HG03103 (cell line): ENCODE data around the gene SLC6A1.
"Not testable (repeated sequence)": the region's sequence is repeated elsewhere in the genome, so short reads cannot be mapped to it uniquely, and the experiment has no call there.

Experiments used
- ATAC-seq: cut with Tn5 transposase; IDR thresholded peaks from one replicate; pipeline ENCODE4 v1.9.1; 2021; ENCODE audit warnings: low read depth; ENCODE audit not compliant: unreplicated experiment

The SLC6A1 gene

GRCh38 chr3:11056531-11057050 lies 64.0 kb downstream of the SLC6A1 start:
- no peak for ATAC-seq

- no peak for ATAC-seq
These were observed 65.1 kb downstream of the SLC6A1 start for GRCh38 chr3:11057655-11058054.

GRCh38 chr3:11059090-11059798 lies 66.7 kb downstream of the SLC6A1 start:
- no peak for ATAC-seq

DNA sequence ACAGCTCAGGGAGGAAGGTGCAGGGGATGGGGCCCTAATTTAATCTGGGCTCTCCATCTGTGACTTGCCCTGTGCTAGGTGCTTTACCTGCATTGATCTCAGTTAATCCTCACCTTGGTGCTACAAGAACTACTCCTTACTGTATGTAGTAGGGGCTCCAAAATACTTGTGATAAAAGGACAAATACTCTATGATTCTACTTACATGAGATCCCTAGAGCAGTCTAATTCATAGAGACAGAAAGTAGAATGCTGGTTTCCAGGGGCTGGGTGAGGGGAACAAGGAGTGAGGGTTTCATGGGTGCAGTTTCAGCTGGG lies 67.2 kb downstream of the SLC6A1 start:
- ATAC-seq = no peak

DNA sequence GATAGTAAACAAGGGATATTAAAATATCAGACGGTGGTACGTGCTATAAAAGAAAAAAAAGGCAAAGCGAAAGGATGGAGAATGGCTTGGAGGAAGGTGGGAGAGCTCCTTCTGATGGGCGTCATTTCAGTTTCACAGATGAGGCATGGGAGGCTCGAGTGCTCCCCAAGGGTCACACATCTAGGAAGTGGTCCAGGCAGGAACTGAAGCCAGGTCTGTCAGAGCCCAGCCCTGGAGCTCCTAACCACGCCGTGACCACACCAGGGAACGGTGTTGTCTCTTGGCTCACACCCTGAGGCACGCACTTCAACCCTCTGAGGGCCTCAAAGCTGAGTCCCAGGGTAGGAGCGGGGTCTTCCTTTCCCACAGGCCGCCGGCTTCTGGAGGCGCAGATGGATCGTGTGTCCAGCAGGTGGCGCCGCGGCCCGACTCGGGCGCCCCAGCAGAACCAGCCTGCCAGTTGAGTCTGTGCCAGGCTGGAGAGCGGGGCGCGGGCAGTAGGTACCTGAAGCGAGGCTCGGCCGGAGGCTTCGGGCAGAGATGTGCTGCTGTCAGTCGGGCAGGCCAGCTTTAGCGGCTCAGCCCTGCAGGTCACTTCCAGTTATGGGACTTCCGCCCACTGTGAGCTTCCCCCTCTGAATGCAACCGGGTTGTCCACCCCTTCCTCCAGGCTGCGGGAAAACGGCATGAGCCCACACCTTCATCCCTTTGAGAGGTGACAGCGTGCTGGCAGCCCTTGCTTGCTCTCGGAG lies 68.1 kb downstream of the SLC6A1 start:
- no peak for ATAC-seq

- not testable (repeated sequence) for ATAC-seq
These were observed 68.8 kb downstream of the SLC6A1 start for GRCh38 chr3:11061268-11061871.

DNA sequence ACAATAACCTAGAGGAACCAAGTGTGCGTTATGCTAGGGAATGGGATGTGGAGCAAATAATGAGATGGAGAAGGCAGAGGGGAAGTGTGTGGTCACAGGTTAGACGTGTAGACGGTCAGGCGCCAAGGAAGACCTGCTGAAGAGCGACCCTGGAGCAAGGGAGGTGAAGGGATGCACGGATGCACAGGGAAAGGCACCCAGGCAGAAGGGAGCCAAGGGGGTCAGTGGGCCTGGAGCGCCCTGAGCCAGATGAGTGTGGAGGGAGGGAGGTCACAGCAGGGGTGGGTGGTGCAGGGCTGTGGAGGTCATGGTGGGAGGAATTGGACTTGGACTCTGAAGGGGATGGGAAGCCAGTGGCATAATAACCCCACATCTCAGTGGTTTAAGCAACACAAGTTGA lies 70.2 kb downstream of the SLC6A1 start:
- ATAC-seq = no peak

GRCh38 chr3:11071096-11071755 lies 78.7 kb downstream of the SLC6A1 start:
- ATAC-seq = no peak

GRCh38 chr3:11072631-11073030 lies 80.1 kb downstream of the SLC6A1 start:
- no peak for ATAC-seq

GRCh38 chr3:11074011-11074410 lies 81.5 kb downstream of the SLC6A1 start:
- no peak for ATAC-seq

DNA sequence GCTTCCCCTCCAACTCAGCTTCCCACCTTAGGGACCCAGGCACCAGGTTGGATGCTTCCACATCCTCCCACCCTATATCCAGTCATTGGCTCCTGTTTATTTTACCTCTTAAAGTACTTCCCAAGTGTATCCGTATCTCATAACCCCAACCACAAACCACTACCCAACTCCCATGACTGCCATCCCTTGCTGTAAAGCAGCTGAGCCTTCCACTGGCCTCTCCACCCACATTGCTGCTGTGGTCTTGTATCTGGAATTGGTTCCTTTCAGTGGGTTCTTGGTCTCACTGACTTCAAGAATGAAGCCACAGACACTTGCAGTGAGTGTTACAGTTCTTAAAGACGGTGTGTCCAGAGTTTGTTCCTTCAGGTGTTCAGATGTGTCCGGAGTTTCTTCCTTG lies 81.9 kb downstream of the SLC6A1 start:
- ATAC-seq = no peak

- not testable (repeated sequence) for ATAC-seq
These were observed 82.6 kb downstream of the SLC6A1 start for GRCh38 chr3:11075122-11075521.

- no peak for ATAC-seq
These were observed 84.2 kb downstream of the SLC6A1 start for GRCh38 chr3:11076711-11077110.

GRCh38 chr3:11077466-11077865 lies 84.9 kb downstream of the SLC6A1 start:
- no peak for ATAC-seq

GRCh38 chr3:11078826-11079515 lies 86.4 kb downstream of the SLC6A1 start:
- ATAC-seq = no peak

GRCh38 chr3:11080492-11080891 lies 87.9 kb downstream of the SLC6A1 start:
- ATAC-seq = no peak

GRCh38 chr3:11084098-11084497 lies 91.5 kb downstream of the SLC6A1 start:
- ATAC-seq = no peak

DNA sequence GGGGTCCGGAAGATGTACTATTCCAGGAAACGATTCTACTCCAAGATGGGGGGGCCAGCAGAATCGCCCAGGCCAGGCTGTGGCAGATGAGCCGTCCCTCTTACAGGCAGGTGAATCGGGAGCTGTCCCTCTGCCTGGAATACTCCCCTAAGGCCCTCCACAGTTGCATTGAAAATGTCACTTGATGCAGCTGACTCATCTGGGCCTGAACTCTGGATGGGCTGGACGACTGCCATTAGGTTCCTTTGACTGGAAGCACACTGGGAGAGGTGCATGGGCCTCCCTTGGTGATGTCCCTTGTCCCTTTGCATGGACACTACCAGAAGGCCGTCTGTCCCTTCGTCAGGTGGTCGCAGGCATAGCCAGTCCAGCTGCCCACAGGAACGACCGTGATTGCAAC lies 92.1 kb downstream of the SLC6A1 start:
- ATAC-seq = no peak

GRCh38 chr3:11085093-11085840 lies 92.7 kb downstream of the SLC6A1 start:
- ATAC-seq = no peak

DNA sequence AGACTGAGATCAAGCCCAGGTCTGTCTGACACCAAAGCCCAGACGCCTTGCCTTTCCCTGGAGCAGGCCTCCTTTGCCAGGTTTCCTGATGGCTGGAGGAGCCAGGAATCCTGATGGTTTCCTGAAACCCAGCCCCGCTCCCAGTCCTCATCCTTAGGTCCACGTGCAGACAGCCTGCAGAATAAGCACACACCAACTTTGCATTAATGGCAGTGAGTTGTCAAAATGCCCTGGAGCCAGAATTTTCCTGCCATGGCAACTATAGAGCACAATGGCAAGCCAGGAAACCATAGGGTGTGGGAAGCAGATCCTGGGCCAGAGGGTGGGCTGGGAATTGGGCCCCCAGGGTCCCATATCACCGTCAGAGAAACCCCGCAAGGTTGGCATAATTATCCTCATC lies 94.3 kb downstream of the SLC6A1 start:
- no peak for ATAC-seq
